GM19238 (cell line): ENCODE data around the gene DNAL1.
"Not testable (repeated sequence)": the region's sequence is repeated elsewhere in the genome, so short reads cannot be mapped to it uniquely, and the experiment has no call there.

ENCODE experiments used
- DNase-seq: peaks from one replicate; pipeline ENCODE4 v3.0.0; 2011; ENCODE audit warnings: low spot score; ENCODE audit not compliant: insufficient read length

DNAL1 gene

DNA sequence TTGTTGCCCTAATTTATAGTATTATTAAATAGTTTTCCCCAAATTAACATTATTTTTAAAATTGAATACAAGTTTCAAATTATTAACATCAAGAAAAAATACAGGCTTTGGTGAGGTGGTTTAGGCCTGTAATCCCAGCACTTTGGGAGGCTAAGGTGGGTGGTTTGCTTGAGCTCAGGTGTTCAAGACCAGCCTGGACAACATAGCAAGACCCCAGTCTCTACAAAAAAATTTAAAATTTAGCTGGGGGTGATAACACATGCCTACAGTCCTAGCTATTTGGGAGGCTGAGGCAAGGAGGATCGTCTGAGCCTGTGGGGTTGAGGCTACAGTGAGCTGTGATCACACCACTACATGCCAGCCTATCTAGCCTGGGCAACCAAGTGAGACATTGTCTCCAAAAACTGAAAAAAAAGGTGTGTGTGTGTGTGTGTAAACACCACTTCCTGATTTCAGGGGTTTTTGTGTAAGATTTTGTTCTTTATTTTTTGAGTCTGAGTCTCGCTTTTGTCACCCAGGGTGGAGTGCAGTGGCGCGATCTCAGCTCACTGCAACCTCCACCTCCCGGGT, 3.9 kb upstream of the DNAL1 start:
- no peak for DNase-seq

DNA sequence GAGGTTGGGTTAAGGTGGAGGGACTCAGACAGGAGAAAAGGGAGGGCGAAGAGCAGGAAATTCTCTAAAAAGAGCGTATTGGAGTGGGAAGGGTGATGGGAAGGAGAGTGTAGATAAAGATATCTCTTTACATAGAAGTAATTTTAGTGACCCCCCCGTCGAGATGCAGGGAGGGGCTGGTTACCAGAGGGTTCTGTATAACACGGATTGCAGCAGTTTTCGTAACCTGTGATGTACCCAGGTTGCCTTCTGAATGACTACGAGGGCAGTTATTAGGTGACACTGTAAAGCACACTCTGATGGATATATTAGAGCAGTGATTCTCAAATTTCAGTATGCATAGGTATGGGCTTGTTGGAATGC, 443 bp downstream of the DNAL1 start:
- DNase-seq: no peak

DNA sequence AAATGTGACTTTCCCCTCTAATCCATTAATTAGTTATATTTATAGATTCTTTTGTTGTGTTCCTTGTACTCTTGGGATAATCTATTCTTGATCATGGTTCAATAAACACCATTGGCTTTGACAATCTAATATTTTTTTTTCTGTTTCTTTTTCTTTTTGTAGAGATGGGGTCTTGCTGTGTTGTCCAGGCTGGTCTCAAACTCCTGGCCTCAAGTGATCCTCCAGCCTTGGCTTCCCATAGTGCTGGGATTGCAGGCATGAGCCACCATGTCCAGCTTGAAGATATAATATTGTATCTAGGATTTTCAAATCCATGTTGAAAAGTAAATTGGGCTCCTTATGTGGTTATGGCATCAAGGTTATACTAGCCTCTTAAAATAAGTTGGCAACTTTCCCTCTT, 6.2 kb downstream of the DNAL1 start:
- no peak for DNase-seq

DNA sequence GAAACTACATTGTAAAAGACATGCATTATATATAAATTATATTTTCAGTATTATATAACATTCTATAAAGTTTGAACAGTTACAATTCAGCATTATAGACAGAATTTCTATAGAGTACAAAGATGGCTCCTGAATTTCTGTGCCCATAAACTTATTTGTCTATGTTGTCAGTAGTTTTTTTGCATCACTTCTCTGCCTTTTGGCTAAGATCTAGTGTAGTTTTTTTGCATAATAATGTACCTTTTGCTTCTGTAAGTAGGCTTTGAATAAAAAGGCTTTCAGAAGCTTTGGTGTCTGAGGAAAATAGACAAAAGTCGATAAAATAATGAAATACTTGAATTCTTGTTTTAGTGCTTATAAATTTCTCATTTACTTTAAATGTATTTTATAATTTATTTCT, 11.1 kb downstream of the DNAL1 start:
- no peak for DNase-seq

DNA sequence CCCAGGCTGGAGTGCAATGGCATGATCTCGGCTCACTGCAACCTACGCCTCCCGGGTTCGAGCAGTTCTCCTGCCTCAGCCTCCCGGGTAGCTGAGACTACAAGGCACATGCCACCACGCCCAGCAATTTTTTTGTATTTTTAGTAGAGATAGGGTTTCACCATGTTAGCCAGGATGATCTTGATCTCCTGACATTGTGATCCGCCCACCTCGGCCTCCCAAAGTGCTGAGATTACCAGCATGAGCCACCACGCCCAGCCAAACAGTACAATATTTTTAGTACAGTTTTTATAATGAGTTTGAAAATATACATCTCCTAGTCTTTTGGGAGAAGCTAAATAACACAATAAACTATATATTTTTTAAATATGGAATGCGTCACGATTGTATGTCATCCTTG, 14.4 kb downstream of the DNAL1 start:
- not testable (repeated sequence) for DNase-seq

DNA sequence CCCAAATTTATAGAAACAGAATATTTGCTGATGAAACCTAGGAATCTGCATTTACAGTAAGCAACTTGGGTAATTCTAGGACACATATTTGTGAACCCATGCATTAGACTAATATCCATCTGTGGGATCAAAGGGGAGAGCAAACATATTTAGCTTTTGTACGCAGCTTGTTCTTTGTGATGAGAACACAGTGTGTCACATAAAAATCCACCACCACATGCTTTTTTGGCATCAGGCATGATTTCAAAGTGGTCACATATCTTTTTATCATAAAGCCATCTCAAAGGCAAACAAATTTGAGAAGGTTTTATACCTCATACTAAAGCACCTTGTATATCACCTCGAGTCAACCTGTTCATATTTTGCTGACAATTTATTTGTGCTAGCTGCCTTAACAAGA, 15.7 kb downstream of the DNAL1 start:
- no peak for DNase-seq

DNA sequence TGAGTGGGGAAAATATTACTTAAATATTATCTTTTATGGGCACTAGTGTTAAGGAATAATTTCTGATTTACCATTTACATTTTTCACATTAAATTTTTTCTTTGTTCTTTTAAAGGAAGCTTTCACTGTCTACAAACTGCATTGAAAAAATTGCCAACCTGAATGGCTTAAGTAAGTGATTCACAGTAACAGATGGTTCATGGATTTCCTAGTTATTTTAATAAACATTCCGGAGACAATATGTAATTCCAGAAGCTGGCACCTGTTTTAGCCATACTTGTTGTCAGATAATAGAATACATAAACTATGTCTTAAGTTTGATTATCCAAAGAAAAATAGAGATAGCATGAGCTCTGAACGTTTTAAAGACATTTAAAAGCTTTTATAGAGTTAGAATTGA, 17.1 kb downstream of the DNAL1 start:
- DNase-seq: no peak

DNA sequence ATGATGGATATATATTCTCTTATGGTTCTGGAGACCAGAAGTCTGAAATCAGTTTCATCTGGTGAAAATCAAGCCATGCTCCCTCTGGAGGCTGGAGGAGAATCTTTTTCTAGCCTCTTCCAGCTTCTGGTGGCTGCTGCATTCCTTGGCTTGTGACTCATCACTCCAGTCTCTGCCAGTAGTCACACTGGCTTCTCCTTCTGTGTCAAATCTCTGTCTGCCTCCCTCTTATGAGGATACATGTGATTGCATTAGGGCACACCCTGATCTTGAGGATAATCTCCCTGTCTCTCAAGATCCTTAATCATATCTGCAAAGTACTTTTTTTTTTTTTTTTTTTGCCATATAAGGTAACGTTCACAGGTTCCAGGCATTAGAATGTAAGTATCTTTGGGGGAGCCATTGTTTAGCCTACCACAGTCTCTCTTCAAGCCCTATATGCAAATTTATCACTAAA, 17.7 kb downstream of the DNAL1 start:
- DNase-seq: no peak

DNA sequence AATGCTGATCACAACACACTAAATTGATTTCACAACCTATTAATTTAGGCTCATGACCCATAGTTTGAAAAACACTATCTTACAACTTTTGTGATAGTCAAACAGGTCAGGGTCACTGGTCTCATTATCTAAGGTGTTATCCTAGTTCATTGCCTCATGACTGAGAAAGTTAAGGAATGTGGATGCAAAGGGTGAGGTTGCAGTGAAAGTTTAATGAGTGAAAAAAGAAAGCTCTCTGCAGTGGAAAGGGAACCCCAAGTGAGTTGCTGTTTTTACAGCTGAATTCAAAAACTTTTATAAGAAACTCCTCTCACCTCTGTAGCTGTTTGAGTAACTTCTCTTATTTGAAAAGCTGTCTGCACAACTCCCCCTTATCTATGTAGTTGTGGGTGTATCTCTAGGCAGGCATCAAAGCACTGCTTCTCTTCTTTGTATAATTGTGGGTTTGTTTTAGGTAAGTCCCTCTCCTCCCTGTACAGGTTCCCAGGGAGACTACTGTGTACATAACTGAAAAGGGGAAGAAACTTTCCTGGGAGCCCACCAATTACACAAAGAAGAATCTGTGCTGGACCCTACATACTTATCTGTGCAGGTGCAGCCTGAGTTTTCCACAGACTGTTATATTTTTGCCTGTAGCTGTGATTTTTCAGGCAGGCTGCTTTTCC, 18.9 kb downstream of the DNAL1 start:
- DNase-seq: no peak

DNA sequence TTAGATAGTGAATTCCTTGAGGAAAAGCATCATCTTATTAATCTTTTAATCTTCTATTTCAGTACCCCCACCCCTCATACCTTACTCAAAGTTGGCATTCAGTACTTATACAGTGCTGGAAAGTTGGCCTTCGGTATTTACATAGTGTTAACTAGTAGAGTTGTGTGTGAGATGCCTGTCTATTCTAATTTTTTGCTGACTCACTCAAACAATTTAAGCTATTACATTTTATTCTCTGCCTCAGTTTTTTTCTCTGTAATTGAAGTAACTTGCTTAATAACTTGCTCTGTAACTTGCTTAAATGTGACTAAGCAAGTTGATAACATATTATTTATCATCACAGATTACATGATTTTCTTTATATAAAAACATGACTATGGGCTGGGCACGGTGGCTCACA, 20.3 kb downstream of the DNAL1 start:
- DNase-seq: no peak

DNA sequence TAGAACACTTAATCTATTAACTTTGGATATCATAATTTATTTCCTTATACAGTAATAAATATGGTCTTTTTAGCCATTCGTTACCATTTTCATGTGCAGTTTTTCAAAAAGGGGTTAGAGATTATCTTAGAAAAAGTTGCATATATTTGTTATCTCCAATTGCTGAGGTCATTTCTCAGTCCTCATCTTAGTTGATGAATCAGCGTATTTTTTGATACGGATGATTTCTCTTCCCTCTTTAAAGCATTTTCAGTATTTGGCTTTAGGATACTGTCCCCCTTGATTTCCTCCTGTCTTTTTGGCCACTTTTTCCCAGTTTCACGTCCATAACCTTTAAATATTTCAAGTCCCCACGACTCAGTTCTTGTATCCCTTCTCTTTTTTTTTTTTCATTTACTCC, 21.8 kb downstream of the DNAL1 start:
- no peak for DNase-seq

DNA sequence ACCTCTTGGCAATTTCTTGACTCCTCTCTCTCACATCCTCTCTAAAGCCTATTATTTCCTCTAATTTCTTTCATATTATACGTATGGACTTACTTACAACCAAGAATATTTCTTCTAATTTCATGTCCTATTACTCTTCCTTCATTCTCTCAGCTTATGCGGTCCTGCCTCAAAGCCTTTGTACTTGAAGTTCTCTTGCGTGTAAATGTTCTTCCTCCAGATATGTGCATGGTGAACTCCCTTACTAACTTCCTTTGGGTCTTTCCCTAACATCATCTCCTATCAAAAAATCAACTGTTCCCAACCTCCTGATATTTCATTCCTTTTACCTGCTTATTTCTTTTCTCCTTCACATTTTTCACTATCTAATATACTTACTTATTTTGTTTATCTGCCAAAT, 23.1 kb downstream of the DNAL1 start:
- DNase-seq: no peak

DNA sequence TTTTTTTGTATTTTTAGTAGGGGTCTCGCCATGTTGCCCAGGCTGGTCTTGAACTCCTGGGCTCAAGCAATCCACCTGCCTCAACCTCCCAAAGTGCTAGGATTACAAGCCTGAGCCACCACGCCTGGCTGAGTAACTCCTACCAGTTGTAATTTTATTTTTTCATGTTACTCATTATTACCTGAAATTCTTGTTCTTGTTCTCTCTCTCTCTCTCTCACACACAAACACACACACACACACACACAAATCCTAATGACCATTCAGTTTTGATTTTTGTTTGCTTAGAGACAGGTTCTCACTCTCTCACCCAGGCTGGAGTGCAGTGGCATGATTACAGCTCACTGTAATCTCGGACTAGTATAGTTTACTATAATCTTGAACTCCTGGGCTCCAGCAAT, 30.2 kb downstream of the DNAL1 start:
- no peak for DNase-seq

DNA sequence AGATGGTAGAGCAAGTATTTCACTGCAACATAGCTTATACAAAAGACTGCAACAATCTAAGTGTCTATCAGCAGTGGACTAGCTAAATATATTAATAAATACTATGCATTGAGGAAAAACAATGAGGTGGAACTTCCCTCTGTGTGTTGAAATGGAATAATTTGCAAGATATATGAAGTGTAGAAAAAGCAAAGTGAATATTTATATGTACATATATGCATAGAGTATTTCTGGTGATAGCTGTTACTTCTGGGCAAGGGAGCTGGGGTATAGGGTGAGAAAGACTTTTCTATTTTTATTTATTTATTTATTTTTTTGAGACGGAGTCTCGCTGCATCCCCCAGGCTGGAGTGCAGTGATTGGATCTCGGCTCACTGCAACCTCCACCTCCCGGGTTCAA, 33.9 kb downstream of the DNAL1 start:
- DNase-seq: no peak

DNA sequence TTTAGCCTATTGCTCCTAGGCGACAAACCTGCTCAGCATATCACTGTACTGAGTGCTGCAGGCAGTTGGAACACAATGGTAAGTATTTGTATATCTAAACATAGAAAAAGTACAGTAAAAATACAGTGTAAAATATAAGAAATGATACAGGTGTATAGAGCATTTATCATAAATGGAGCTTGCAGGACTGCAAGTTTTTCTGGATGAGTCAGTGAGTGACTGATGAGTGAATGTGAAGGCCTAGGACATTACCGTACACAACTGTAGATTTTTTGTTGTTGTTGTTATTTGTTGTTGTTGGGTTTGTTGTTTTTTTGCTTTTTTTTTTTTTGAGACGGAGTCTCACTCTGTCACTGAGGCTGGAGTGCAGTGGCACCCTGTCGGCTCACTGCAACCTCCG, 36.0 kb downstream of the DNAL1 start:
- no peak for DNase-seq

DNA sequence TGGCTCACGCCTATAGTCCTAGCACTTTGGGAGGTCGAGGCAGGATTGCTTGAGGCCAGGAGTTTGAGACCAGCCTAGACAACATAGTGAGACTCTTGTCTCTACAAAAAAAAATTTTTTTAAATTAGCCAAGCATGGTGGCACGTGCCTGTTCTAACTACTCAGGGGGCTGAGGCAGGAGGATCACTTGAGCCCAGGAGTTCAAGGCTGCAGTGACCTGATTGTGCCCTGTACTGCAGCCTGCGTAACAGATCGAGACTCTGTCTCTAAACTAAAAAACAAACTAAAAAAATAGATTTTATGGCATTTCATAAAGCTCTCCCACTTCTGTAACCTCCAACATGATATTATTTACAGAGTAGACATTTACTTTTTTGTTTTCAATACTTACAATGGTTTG, 39.8 kb downstream of the DNAL1 start:
- DNase-seq: no peak

DNA sequence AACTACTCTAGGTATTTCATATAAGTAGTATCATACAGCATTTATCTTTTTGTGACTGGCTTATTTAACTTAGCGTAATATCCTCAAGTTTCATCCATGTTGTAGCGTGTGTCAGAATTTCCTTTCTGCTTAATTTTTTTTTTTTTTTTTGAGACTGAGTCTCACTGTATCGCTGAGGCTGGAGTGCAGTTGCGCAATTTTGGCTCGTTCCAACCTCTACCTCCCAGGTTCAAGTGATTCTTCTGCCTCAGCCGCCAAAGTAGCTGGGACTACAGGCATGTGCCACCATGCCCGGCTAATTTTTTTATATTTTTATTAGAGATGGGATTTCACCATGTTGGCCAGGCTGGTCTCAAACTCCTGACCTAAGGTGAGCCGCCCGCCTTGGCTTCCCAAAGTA, 40.5 kb downstream of the DNAL1 start:
- no peak for DNase-seq

DNA sequence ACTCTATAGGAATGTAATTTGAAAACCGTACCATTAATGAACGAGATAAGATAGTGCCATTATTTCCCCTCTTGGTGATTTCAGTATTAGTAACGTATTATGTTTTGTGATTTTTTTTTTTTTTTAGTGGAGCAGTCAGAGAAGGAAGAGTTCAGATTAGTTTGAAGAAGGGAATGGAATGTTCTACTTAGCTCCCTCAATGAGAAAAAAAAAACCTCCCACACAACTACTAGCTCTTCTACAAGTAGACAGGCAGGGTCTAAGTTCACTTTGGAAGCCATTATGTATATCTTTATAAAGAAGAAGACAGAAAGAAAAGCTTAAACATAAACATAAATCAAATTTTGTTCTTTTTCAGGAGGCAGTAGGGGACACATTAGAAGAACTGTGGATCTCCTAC, 42.1 kb downstream of the DNAL1 start:
- no peak for DNase-seq

DNA sequence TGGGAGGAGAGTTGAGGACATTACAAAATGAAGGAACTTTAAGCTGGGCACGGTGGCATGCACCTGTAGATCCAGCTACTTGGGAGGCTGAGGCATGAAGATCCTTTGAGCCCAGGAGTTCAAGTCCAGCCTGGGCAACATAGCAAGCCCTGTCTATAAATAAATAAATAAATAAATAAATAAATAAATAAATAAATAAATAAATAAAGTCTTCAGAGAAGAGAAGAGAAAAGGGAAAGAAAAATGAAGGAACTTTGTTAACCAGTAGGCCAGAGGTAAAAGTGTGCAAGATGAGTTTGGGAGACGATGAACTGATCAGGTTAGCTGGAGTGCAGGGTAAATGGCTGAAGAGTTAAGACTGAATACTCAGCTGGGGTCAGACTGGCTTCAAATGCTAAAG, 49.3 kb downstream of the DNAL1 start:
- no peak for DNase-seq

DNA sequence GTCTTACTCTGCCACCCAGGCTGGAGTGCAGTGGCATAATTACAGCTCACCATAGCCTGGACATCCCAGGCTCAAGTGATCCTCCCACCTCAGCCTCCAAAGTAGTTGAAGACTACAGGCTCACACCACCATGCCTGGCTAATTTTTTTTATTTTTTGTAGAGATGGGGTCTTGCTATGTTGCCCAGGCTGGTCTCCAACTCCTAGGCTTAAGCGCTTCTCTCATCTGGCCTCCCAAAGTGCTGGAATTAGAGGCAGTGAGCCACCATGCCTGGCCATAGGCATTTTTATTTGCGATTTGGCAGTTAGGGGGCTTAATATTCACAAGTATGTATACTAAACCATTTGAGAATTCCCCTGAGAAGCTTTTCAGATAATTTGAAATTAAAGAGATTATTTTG, 50.3 kb downstream of the DNAL1 start:
- DNase-seq: no peak

DNA sequence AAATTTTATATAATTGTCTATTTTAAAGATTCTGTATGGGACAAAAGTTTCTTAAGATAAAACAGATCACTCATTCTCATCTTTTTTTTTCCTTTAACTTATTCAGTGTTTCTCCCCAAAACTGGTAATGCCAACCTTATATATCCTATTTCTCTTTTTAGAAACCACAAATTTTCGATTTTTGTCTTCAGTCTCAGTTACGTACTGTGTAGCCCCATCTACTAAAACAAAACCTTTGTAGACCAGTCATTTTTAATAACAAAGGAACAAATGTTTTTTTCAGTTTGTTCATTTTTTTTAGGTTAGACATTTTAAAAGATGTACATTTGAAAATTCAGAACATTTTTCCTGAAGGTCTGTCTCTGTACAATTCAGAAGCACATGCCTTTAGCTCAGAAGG, 51.2 kb downstream of the DNAL1 start:
- no peak for DNase-seq

DNA sequence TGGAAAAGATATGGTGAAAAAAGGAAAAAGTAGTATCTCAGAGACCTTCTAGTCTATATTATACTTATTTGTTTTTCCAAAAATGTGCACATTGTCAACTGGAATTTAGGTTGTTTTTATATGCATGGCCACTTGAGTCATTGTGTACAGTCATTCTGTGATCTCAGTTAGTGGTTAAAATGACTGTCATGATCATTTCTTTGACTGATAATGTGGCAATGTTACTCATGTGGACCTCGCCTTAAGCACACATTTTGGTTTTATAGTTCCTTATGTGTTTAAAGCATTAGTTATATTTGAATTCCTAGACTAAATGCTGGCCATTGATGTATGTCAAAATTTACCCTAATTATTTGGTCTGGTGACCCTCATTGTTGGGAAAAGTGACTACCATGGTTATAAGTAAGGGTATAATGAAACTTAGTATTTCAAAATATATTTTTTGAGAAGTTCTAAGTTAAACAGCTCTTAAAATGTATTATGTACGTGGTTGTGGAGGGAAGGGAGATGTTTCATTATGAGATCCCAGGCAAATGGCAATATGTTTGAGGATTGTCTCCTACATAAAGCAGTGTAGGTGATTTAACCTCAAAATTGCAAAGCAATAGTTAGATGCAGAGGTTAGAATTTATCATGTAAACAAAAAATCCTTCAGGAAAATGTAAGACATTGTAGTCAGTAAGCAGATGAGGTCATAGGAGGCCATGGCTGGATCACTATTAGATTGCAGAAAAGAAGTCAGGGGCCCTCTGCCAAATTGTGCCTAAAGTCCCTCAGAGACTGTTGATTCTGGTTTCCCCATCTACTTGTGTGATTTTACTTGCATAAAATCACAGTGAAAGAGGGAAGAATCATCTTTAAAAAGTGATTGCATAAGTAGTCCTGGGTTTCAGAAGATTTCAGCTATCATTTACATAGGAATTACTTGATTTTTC, 51.9 kb downstream of the DNAL1 start:
- DNase-seq: no peak

DNA sequence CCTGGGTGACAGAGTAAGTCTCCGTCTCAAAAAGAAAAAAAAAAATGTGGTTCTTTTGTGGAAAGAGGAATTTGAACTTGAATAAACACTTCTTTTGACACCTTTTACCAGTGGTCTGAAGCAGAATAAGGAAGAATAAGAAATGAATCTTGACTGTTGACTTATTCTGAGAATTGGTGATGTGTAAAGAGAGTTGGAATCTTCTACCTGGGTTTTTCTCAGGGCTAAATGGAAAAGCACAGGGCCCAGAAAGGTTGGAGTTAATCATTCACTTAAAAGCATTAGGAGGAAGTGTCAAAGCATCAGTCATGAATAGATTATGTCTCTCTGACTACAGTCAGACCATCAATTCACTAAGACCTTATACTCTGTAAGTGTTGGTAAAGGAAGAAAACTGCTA, 55.5 kb downstream of the DNAL1 start:
- DNase-seq: no peak
